ENCODE data around the gene TLR7.

- TF ChIP-seq CTCF (IDR thresholded peaks at IDR 0.05), result no peak
- TF ChIP-seq POLR2A (IDR thresholded peaks at IDR 0.05), result no peak
Measured at GRCh38 chrX:12917753-12918152, 50.9 kb downstream of the TLR7 start.

Data from lower leg skin (tissue), 3 donors.